Measurements from ENCODE around the gene PLEKHH1. TPM values are rescaled to one million over a fixed set of nuclear protein-coding genes. Genes with fewer than 3 reads are reported as not detected.

PLEKHH1 gene
- total RNA-seq, 4 donors from 2014 or later: 1.8 to 6.1 (median 4.0) TPM

GRCh38 chr14:67500981-67501380 is 32.1 kb upstream of the PLEKHH1 start:
- TF ChIP-seq POLR2AphosphoS5 (IDR thresholded peaks at IDR 0.05): no peak
- no peak for TF ChIP-seq POLR2A (IDR thresholded peaks at IDR 0.05)
- TF ChIP-seq CTCF (IDR thresholded peaks at IDR 0.05): no peak
- no peak for TF ChIP-seq EP300 (IDR thresholded peaks at IDR 0.05)
- 81 to 84% methylated on average over 3 of the region's 3 CpGs for WGBS, 2 donors (ENCODE audit: low coverage in 1 of 2)
- no peak for ATAC-seq
- Histone ChIP-seq H3K27ac (no peak overlapping the region), H3K27me3 (no peaks in the 10 kb centered on the region), H3K9me3 (no peaks in the 10 kb centered on the region), H3K36me3 (no peaks in the 10 kb centered on the region), H3K4me1 (no peaks in the 10 kb centered on the region), H3K4me3 (no peak overlapping the region)

GRCh38 chr14:67501670-67502069 is 31.4 kb upstream of the PLEKHH1 start:
- no peak overlapping the region for H3K27ac ChIP-seq
- ATAC-seq: no peak
- TF ChIP-seq POLR2AphosphoS5 (IDR thresholded peaks at IDR 0.05) (no peak), CTCF (IDR thresholded peaks at IDR 0.05) (no peak), POLR2A (IDR thresholded peaks at IDR 0.05) (no peak), EP300 (IDR thresholded peaks at IDR 0.05) (no peak)
- H3K36me3 ChIP-seq: no peaks in the 10 kb centered on the region
- no peak overlapping the region for H3K4me3 ChIP-seq
- H3K27me3 ChIP-seq: no peaks in the 10 kb centered on the region
- no peaks in the 10 kb centered on the region for H3K9me3 ChIP-seq
- no peaks in the 10 kb centered on the region for H3K4me1 ChIP-seq
- 67 to 76% methylated on average over 3 to 4 of the region's 4 CpGs for WGBS, 2 donors (ENCODE audit: low coverage in 1 of 2)

GRCh38 chr14:67502867-67503266 is 30.2 kb upstream of the PLEKHH1 start:
- Histone ChIP-seq H3K36me3 (no peaks in the 10 kb centered on the region), H3K27me3 (no peaks in the 10 kb centered on the region), H3K9me3 (no peaks in the 10 kb centered on the region), H3K27ac (no peak overlapping the region), H3K4me3 (no peak overlapping the region), H3K4me1 (no peaks in the 10 kb centered on the region)
- no peak for ATAC-seq
- 43 to 55% methylated on average over 6 of the region's 6 CpGs for WGBS, 2 donors (ENCODE audit: low coverage in 1 of 2)
- TF ChIP-seq POLR2AphosphoS5 (IDR thresholded peaks at IDR 0.05) (no peak), POLR2A (IDR thresholded peaks at IDR 0.05) (no peak), EP300 (IDR thresholded peaks at IDR 0.05) (no peak), CTCF (IDR thresholded peaks at IDR 0.05) (no peak)

- Histone ChIP-seq H3K27ac (no peak overlapping the region), H3K27me3 (no peaks in the 10 kb centered on the region), H3K4me3 (no peak overlapping the region), H3K4me1 (no peaks in the 10 kb centered on the region), H3K36me3 (no peaks in the 10 kb centered on the region), H3K9me3 (no peaks in the 10 kb centered on the region)
- 69 to 74% methylated on average over 5 to 7 of the region's 7 CpGs for WGBS, 2 donors (ENCODE audit: low coverage in 1 of 2)
- ATAC-seq: no peak
- TF ChIP-seq EP300 (IDR thresholded peaks at IDR 0.05) (no peak), POLR2AphosphoS5 (IDR thresholded peaks at IDR 0.05) (no peak), POLR2A (IDR thresholded peaks at IDR 0.05) (no peak), CTCF (IDR thresholded peaks at IDR 0.05) (no peak)
Measured at GRCh38 chr14:67503331-67503730, 29.8 kb upstream of the PLEKHH1 start.

GRCh38 chr14:67505254-67505653 is 27.8 kb upstream of the PLEKHH1 start:
- no CpG with 5 or more reads among the region's 1 CpG for WGBS, 2 donors (ENCODE audit: low coverage in 1 of 2)

More at GRCh38 chr14:67505254-67505653, 27.8 kb upstream of the PLEKHH1 start:
- H3K27me3 ChIP-seq: no peaks in the 10 kb centered on the region
- H3K27ac ChIP-seq: no peak overlapping the region
- no peaks in the 10 kb centered on the region for H3K4me1 ChIP-seq
- no peaks in the 10 kb centered on the region for H3K36me3 ChIP-seq
- TF ChIP-seq CTCF (IDR thresholded peaks at IDR 0.05) (no peak), POLR2AphosphoS5 (IDR thresholded peaks at IDR 0.05) (no peak), POLR2A (IDR thresholded peaks at IDR 0.05) (no peak), EP300 (IDR thresholded peaks at IDR 0.05) (no peak)
- no peak for ATAC-seq
- no peaks in the 10 kb centered on the region for H3K9me3 ChIP-seq
- no peak overlapping the region for H3K4me3 ChIP-seq
